Gastrocnemius medialis (tissue), 4 donors: ENCODE data around the gene JAML. TPM values are rescaled to one million over a fixed set of nuclear protein-coding genes. Genes with fewer than 3 reads are reported as not detected.

ENCODE experiments used
- ATAC-seq, 2 donors: fragments of 150-250 bp; one replicate each; pipeline ENCODE4 v1.9.1; 2016
- DNase-seq, 2 donors: peaks; one replicate each; pipeline ENCODE4 v3.0.0-alpha.2; 2019
- H3K27ac ChIP-seq, 4 donors: fragments of 200-600 bp; sonication (generic); 1 replicate in 1 of 4; 2 replicates in 3 of 4; pipeline ENCODE4 v1.5.1; 2016 to 2018; ENCODE audit warnings: mild to moderate bottlenecking in 2 of 4, moderate library complexity in 1 of 4
- H3K27me3 ChIP-seq, 3 donors: fragments of 200-600 bp; sonication (generic) in 2 of 3; 1 replicate in 1 of 3; 2 replicates in 2 of 3; pipeline versions ENCODE4 v1.5.1 to v1.6.0; 2016 to 2019; ENCODE audit warnings: mild to moderate bottlenecking in 1 of 3, moderate library complexity in 1 of 3
- H3K36me3 ChIP-seq, 2 donors: fragments of 200-600 bp; sonication (generic) in 1 of 2; one replicate each; pipeline ENCODE4 v1.5.1; 2017 to 2018
- H3K4me1 ChIP-seq, 2 donors: fragments of 200-600 bp; sonication (generic) in 1 of 2; one replicate each; pipeline ENCODE4 v1.5.1; 2016 to 2017; ENCODE audit warnings: mild to moderate bottlenecking in 2 of 2
- H3K4me3 ChIP-seq, 4 donors: fragments of 200-600 bp; sonication (generic) in 3 of 4; 1 replicate in 1 of 4; 2 replicates in 3 of 4; pipeline ENCODE4 v1.5.1; 2016 to 2019; ENCODE audit warnings: mild to moderate bottlenecking in 2 of 4
- H3K9me3 ChIP-seq, 3 donors: fragments of 200-600 bp; sonication (generic) in 2 of 3; 1 replicate in 1 of 3; 2 replicates in 2 of 3; pipeline ENCODE4 v1.5.1; 2016 to 2019
- CTCF ChIP-seq, 5 experiments: fragments of 450-650 bp in 3 of 5; fragments of 200-600 bp in 2 of 5; sonication (generic) in 2 of 5; IDR thresholded peaks in 4 of 5; conservative IDR thresholded peaks in 1 of 5; 1 replicate in 4 of 5; 2 replicates in 1 of 5; pipeline ENCODE4 v1.5.1; 2016 to 2019; ENCODE audit warnings: antibody characterized with exemption in 5 of 5, mild to moderate bottlenecking in 3 of 5, moderate library complexity in 3 of 5
- POLR2A ChIP-seq, 2 donors: fragments of 450-650 bp; IDR thresholded peaks; one replicate each; pipeline ENCODE4 v1.6.1; 2017; ENCODE audit warnings: antibody characterized with exemption in 2 of 2, mild to moderate bottlenecking in 2 of 2, moderate library complexity in 2 of 2
- in situ Hi-C, 4 donors: fragments of 200-750 bp; cut with MboI; loops; one replicate each; pipeline versions ENCODE4 v1.15.0 to v1.8.0; 2017; ENCODE audit warnings: low sequenced_read_pairs in 4 of 4
- intact Hi-C: fragments of 100-400 bp; cut with DNase I; formaldehyde crosslinking; loops from one replicate; pipeline ENCODE4 v1.15.1; 2023; ENCODE audit warnings: low total_unique reads
- total RNA-seq, 4 donors: library from RNA; depleted of rRNA; stranded (reverse); fragments of >200 nt; gene quantifications; one replicate each; pipeline versions ENCODE4 v1.1.0 to v1.2.3, GENCODE V29; 2016

JAML gene
- total RNA-seq, 4 donors from 2014 or later, result 0.82 to 1.2 (median 0.91) TPM; not detected in 1

GRCh38 chr11:118153976-118154375 is 70.8 kb downstream of the JAML start:
- TF ChIP-seq POLR2A (IDR thresholded peaks at IDR 0.05) (no peak), CTCF (IDR thresholded peaks at IDR 0.05 in 4 of 5, conservative IDR thresholded peaks at IDR 0.05 in 1 of 5) (no peak)
- ATAC-seq (no peak), DNase-seq (no peak)
- Histone ChIP-seq H3K4me3 (no peak overlapping the region), H3K4me1 (peaks cover 51 to 57% of the 10 kb centered on the region in 2 donors), H3K9me3 (no peaks in the 10 kb centered on the region), H3K36me3 (no peaks in the 10 kb centered on the region), H3K27ac (no peak overlapping the region), H3K27me3 (peaks cover 0 to 11% (median 0%) of the 10 kb centered on the region in 3 donors)
- intact Hi-C loops (no loop called here), in situ Hi-C loops (no loop called here)

DNA sequence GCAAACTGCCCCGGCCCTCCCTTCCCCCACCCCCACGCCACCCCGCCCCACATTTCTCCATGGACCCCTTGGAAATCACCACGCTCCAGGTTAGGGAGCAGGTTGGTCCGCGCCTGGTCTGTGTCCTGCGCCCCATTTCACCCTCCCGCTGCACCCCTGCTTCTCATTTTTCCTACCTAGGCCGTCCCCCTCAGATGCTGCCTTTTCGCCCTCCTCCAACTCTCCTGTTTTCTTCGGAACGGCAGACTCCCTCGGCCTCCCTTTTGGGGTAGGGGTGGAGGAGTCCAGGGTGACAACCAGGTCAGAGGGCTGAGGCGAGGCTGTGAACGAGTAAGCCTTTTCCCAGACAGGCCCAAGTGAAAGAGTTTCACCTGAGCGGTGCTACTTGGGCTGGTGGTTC is 71.3 kb downstream of the JAML start:
- peak overlapping the region; percentile 57 to 71 (median 66) for H3K4me3 ChIP-seq
- in situ Hi-C loops, result no loop called here
- no peak for TF ChIP-seq POLR2A (IDR thresholded peaks at IDR 0.05)
- no peak for TF ChIP-seq CTCF (IDR thresholded peaks at IDR 0.05 in 4 of 5, conservative IDR thresholded peaks at IDR 0.05 in 1 of 5)

GRCh38 chr11:118152552-118153471 is 72.0 kb downstream of the JAML start, which contains the start of gene SCN4B:
SCN4B (minus strand) TSS chr11:118152823; CDS start chr11:118152673, 150 bp downstream.
- intact Hi-C loops, result no loop called here
- in situ Hi-C loops, result no loop called here
- H3K36me3 ChIP-seq, result no peaks in the 10 kb centered on the region
- ATAC-seq (peak; percentile 59 to 64), DNase-seq (peak; percentile 25 to 45)
- no peak for TF ChIP-seq CTCF (IDR thresholded peaks at IDR 0.05 in 4 of 5, conservative IDR thresholded peaks at IDR 0.05 in 1 of 5)
- peaks cover 0 to 11% (median 0%) of the 10 kb centered on the region in 3 donors for H3K27me3 ChIP-seq
- no peaks in the 10 kb centered on the region for H3K9me3 ChIP-seq
- peak within 1 kb of the TSS in 3 of 4 donors; percentile 63 to 81 (median 75) for H3K27ac ChIP-seq
- peak within 1 kb of the TSS; percentile 57 to 71 (median 66) for H3K4me3 ChIP-seq
- peaks cover 51 to 55% of the 10 kb centered on the region in 2 donors for H3K4me1 ChIP-seq

More for the DNA sequence above, 71.3 kb downstream of the JAML start:
- Histone ChIP-seq H3K36me3 (no peaks in the 10 kb centered on the region), H3K9me3 (no peaks in the 10 kb centered on the region), H3K27me3 (peaks cover 0 to 11% (median 0%) of the 10 kb centered on the region in 3 donors), H3K4me1 (peaks cover 51 to 57% of the 10 kb centered on the region in 2 donors), H3K27ac (no peak overlapping the region)
- intact Hi-C loops, result no loop called here
- DNase-seq, result no peak
- no peak for ATAC-seq

- in situ Hi-C loops, result no loop called here
- H3K9me3 ChIP-seq, result no peaks in the 10 kb centered on the region
- peaks cover 46 to 47% of the 10 kb centered on the region in 2 donors for H3K4me1 ChIP-seq
- peak overlapping the region; percentile 57 to 71 (median 66) for H3K4me3 ChIP-seq
- DNase-seq, result no peak
- TF ChIP-seq POLR2A (IDR thresholded peaks at IDR 0.05) (no peak), CTCF (IDR thresholded peaks at IDR 0.05 in 4 of 5, conservative IDR thresholded peaks at IDR 0.05 in 1 of 5) (no peak)
- peak overlapping the region in 3 of 4 donors; percentile 63 to 81 (median 75) for H3K27ac ChIP-seq
- no peaks in the 10 kb centered on the region for H3K36me3 ChIP-seq
- ATAC-seq, result no peak
- H3K27me3 ChIP-seq, result peaks cover 0 to 11% (median 0%) of the 10 kb centered on the region in 3 donors
- intact Hi-C loops, result no loop called here
Measured at GRCh38 chr11:118152020-118152551, 72.7 kb downstream of the JAML start.
